SK-N-SH treated with all-trans-retinoic acid at 6 μM for 48 hours (cell line): ENCODE data around the gene NMRK1.

ENCODE experiments used
- ATAC-seq: fragments of 200-7000 bp; cut with Tn5 transposase; 3 replicates; pipeline ENCODE4 v1.9.1; 2020; ENCODE audit warnings: mild to moderate bottlenecking, moderate library complexity
- BACH2 ChIP-seq: fragments of 250-450 bp; sonication (Bioruptor Pico); IDR thresholded peaks from 2 replicates; pipeline ENCODE4 v1.9.0; 2021; ENCODE audit warnings: mild to moderate bottlenecking, borderline replicate concordance
- CSDC2 ChIP-seq: fragments of 250-450 bp; sonication (Bioruptor Pico); IDR thresholded peaks from 2 replicates; pipeline ENCODE4 v1.5.0; 2020; ENCODE audit warnings: mild to moderate bottlenecking, moderate library complexity
- ESRRG ChIP-seq: fragments of 250-450 bp; sonication (Bioruptor Pico); IDR thresholded peaks from 2 replicates; pipeline ENCODE4 v1.6.1; 2021; ENCODE audit warnings: mild to moderate bottlenecking
- OSR1 ChIP-seq: fragments of 250-450 bp; sonication (Bioruptor Pico); IDR thresholded peaks from 2 replicates; pipeline ENCODE4 v1.8.0; 2022; ENCODE audit warnings: moderate library complexity, mild to moderate bottlenecking, inconsistent platforms
- PPARA ChIP-seq: fragments of 250-450 bp; sonication (Bioruptor Pico); IDR thresholded peaks from 2 replicates; pipeline ENCODE4 v1.5.0; 2020; ENCODE audit warnings: mild to moderate bottlenecking, borderline replicate concordance
- RARB ChIP-seq: fragments of 250-450 bp; sonication (Bioruptor Pico); IDR thresholded peaks from 2 replicates; pipeline ENCODE4 v1.8.0; 2021; ENCODE audit warnings: mild to moderate bottlenecking, moderate library complexity
- SNAI2 ChIP-seq: fragments of 250-450 bp; sonication (Bioruptor Pico); IDR thresholded peaks from 2 replicates; pipeline ENCODE4 v1.5.0; 2020; ENCODE audit warnings: mild to moderate bottlenecking, moderate library complexity
- TOX ChIP-seq: fragments of 250-450 bp; sonication (Bioruptor Pico); IDR thresholded peaks from 2 replicates; pipeline ENCODE4 v1.8.0; 2021; ENCODE audit warnings: mild to moderate bottlenecking, moderate library complexity, borderline replicate concordance
- ZFP3 ChIP-seq: fragments of 250-450 bp; sonication (Bioruptor Pico); IDR thresholded peaks from 2 replicates; pipeline ENCODE4 v1.5.0; 2020; ENCODE audit warnings: mild to moderate bottlenecking, moderate library complexity
- ZFP30 ChIP-seq: fragments of 450-650 bp; formaldehyde crosslinking; IDR thresholded peaks from 2 replicates; pipeline ENCODE4 v1.5.0; 2022; ENCODE audit warnings: mild to moderate bottlenecking, moderate library complexity
- ZNF565 ChIP-seq: fragments of 450-650 bp; formaldehyde crosslinking; conservative IDR thresholded peaks from 2 replicates; pipeline ENCODE4 v1.5.0; 2020; ENCODE audit warnings: low read depth, mild to moderate bottlenecking, moderate library complexity
- ZNF70 ChIP-seq: fragments of 450-650 bp; formaldehyde crosslinking; IDR thresholded peaks from 2 replicates; pipeline ENCODE4 v1.5.0; 2020; ENCODE audit warnings: mild to moderate bottlenecking, moderate library complexity
- ZNF8 ChIP-seq: fragments of 450-650 bp; formaldehyde crosslinking; IDR thresholded peaks from 2 replicates; pipeline ENCODE4 v1.5.0; 2020; ENCODE audit warnings: mild to moderate bottlenecking, moderate library complexity
- TF ChIP-seq, protein P1 (sequence below): fragments of 250-450 bp; sonication (Bioruptor Pico); IDR thresholded peaks from 2 replicates; pipeline ENCODE4 v1.8.0; 2021; ENCODE audit warnings: low read depth, mild to moderate bottlenecking, moderate library complexity, borderline replicate concordance
- TF ChIP-seq, protein P2 (sequence below): fragments of 250-450 bp; sonication (Bioruptor Pico); IDR thresholded peaks from 2 replicates; pipeline ENCODE4 v1.5.1; 2021; ENCODE audit warnings: mild to moderate bottlenecking, moderate library complexity
- TF ChIP-seq, protein P3 (sequence below): fragments of 250-450 bp; sonication (Bioruptor Pico); IDR thresholded peaks from 2 replicates; pipeline ENCODE4 v1.5.1; 2020; ENCODE audit warnings: low read depth, mild to moderate bottlenecking, moderate library complexity
- TF ChIP-seq, protein P4 (sequence below): fragments of 250-450 bp; sonication (Bioruptor Pico); IDR thresholded peaks from 2 replicates; pipeline ENCODE4 v1.8.0; 2020; ENCODE audit warnings: mild to moderate bottlenecking, moderate library complexity, borderline replicate concordance
- TF ChIP-seq, protein P5 (sequence below): fragments of 250-450 bp; sonication (Bioruptor Pico); IDR thresholded peaks from 2 replicates; pipeline ENCODE4 v1.5.0; 2020; ENCODE audit warnings: mild to moderate bottlenecking, moderate library complexity

Gene NMRK1

DNA sequence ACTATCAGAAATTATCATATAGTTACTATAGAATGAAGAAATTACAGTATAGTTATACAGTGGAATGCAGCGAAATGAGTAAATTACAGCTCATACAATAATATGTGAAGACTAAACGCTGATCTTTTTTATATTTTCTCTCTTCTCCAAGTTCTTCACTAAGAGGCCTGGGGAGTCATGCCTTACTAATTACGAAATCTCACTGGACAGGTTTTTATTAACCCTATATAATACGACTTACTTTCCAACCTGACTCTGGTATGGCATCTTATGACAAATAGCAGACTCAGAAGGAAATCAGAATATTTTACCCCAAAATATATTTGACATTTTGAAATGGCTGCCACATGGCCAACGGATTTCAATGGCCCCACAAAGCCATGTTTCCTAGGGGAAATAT lies 68.9 kb downstream of the NMRK1 start:
- no peak for ATAC-seq
- no peak for TF ChIP-seq BACH2 (CRISPR knock-in tag)
- TF ChIP-seq ZNF8 (CRISPR knock-in tag), result no peak
- TF ChIP-seq PPARA (CRISPR knock-in tag), result no peak
- TF ChIP-seq CSDC2 (CRISPR knock-in tag), result no peak
- TF ChIP-seq, protein P1, sequence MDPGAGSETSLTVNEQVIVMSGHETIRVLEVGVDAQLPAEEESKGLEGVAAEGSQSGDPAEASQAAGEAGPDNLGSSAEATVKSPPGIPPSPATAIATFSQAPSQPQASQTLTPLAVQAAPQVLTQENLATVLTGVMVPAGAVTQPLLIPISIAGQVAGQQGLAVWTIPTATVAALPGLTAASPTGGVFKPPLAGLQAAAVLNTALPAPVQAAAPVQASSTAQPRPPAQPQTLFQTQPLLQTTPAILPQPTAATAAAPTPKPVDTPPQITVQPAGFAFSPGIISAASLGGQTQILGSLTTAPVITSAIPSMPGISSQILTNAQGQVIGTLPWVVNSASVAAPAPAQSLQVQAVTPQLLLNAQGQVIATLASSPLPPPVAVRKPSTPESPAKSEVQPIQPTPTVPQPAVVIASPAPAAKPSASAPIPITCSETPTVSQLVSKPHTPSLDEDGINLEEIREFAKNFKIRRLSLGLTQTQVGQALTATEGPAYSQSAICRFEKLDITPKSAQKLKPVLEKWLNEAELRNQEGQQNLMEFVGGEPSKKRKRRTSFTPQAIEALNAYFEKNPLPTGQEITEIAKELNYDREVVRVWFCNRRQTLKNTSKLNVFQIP, result no peak
- no peak for TF ChIP-seq RARB (CRISPR knock-in tag)

DNA sequence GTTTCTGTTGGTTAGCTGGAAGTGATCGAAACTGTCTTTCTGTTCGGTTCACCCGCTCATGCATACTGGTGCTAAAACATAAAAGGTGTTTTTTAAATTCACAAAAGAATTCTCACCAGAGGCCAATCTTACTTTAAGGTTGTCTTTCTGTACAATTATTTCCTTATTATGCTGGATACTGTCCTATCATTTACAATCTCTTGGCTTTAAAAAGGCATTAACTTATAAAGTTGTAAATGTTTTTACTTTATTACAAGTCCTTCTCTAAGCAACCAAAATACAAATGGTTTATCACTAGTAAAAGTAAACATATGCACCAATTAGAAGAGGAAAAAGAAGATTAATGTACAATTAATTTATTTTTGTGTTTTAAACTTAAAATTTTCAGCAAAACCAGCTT lies 70.6 kb downstream of the NMRK1 start:
- no peak for ATAC-seq
- TF ChIP-seq SNAI2 (CRISPR knock-in tag) (no peak), ZFP3 (CRISPR knock-in tag) (no peak), TOX (no peak), RARB (CRISPR knock-in tag) (no peak), ZFP30 (no peak)

DNA sequence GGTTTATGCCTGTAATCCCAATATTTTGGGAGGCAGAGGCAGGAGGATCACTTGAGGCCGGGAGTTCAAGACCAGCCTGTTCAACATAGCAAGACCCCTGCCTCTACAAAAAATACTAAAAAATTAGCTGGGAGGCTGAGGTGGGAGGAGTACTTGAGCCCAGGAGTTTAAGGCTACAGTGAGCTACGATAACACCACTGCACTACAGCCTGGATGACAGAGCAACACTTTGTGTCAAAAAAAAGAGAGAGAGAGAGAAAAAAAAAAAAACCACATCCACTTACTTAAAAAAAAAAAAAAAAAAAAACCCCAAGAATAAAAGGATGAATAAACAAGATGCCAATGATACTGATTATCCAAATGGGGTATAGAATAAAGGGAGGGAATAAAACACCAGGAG lies 74.2 kb downstream of the NMRK1 start:
- TF ChIP-seq ZFP3 (CRISPR knock-in tag) (no peak), ESRRG (no peak), OSR1 (no peak), BACH2 (CRISPR knock-in tag) (no peak), ZNF565 (no peak), RARB (CRISPR knock-in tag) (no peak), ZNF70 (no peak), PPARA (CRISPR knock-in tag) (no peak)
- TF ChIP-seq, protein P1, result no peak
- TF ChIP-seq, protein P2, sequence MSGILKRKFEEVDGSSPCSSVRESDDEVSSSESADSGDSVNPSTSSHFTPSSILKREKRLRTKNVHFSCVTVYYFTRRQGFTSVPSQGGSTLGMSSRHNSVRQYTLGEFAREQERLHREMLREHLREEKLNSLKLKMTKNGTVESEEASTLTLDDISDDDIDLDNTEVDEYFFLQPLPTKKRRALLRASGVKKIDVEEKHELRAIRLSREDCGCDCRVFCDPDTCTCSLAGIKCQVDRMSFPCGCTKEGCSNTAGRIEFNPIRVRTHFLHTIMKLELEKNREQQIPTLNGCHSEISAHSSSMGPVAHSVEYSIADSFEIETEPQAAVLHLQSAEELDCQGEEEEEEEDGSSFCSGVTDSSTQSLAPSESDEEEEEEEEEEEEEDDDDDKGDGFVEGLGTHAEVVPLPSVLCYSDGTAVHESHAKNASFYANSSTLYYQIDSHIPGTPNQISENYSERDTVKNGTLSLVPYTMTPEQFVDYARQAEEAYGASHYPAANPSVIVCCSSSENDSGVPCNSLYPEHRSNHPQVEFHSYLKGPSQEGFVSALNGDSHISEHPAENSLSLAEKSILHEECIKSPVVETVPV, result no peak
- TF ChIP-seq, protein P3, sequence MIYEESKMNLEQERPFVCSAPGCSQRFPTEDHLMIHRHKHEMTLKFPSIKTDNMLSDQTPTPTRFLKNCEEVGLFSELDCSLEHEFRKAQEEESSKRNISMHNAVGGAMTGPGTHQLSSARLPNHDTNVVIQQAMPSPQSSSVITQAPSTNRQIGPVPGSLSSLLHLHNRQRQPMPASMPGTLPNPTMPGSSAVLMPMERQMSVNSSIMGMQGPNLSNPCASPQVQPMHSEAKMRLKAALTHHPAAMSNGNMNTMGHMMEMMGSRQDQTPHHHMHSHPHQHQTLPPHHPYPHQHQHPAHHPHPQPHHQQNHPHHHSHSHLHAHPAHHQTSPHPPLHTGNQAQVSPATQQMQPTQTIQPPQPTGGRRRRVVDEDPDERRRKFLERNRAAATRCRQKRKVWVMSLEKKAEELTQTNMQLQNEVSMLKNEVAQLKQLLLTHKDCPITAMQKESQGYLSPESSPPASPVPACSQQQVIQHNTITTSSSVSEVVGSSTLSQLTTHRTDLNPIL, result no peak
- TF ChIP-seq, protein P4, sequence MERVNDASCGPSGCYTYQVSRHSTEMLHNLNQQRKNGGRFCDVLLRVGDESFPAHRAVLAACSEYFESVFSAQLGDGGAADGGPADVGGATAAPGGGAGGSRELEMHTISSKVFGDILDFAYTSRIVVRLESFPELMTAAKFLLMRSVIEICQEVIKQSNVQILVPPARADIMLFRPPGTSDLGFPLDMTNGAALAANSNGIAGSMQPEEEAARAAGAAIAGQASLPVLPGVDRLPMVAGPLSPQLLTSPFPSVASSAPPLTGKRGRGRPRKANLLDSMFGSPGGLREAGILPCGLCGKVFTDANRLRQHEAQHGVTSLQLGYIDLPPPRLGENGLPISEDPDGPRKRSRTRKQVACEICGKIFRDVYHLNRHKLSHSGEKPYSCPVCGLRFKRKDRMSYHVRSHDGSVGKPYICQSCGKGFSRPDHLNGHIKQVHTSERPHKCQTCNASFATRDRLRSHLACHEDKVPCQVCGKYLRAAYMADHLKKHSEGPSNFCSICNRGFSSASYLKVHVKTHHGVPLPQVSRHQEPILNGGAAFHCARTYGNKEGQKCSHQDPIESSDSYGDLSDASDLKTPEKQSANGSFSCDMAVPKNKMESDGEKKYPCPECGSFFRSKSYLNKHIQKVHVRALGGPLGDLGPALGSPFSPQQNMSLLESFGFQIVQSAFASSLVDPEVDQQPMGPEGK (CRISPR knock-in tag), result no peak
- TF ChIP-seq, protein P5, sequence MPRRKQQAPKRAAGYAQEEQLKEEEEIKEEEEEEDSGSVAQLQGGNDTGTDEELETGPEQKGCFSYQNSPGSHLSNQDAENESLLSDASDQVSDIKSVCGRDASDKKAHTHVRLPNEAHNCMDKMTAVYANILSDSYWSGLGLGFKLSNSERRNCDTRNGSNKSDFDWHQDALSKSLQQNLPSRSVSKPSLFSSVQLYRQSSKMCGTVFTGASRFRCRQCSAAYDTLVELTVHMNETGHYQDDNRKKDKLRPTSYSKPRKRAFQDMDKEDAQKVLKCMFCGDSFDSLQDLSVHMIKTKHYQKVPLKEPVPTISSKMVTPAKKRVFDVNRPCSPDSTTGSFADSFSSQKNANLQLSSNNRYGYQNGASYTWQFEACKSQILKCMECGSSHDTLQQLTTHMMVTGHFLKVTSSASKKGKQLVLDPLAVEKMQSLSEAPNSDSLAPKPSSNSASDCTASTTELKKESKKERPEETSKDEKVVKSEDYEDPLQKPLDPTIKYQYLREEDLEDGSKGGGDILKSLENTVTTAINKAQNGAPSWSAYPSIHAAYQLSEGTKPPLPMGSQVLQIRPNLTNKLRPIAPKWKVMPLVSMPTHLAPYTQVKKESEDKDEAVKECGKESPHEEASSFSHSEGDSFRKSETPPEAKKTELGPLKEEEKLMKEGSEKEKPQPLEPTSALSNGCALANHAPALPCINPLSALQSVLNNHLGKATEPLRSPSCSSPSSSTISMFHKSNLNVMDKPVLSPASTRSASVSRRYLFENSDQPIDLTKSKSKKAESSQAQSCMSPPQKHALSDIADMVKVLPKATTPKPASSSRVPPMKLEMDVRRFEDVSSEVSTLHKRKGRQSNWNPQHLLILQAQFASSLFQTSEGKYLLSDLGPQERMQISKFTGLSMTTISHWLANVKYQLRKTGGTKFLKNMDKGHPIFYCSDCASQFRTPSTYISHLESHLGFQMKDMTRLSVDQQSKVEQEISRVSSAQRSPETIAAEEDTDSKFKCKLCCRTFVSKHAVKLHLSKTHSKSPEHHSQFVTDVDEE (CRISPR knock-in tag), result no peak
- ATAC-seq, result no peak
